AG10803 (cell line): Measurements from ENCODE around the gene TUBAL3.
"Not testable (repeated sequence)": the region's sequence is repeated elsewhere in the genome, so short reads cannot be mapped to it uniquely, and the experiment has no call there.

Experiments
- DNase-seq: peaks from one replicate; pipeline ENCODE4 v3.0.0; 2010; ENCODE audit warnings: low read depth
- H3K4me3 ChIP-seq: 2 replicates; pipeline ENCODE4 v1.5.1; 2011; ENCODE audit warnings: mild to moderate bottlenecking, low read length, control low read depth
- TF ChIP-seq, protein P1 (sequence below): conservative IDR thresholded peaks from 2 replicates; pipeline ENCODE4 v1.5.1; 2011; ENCODE audit warnings: mild to moderate bottlenecking, low read length, control low read depth, inconsistent platforms

TUBAL3 gene

DNA sequence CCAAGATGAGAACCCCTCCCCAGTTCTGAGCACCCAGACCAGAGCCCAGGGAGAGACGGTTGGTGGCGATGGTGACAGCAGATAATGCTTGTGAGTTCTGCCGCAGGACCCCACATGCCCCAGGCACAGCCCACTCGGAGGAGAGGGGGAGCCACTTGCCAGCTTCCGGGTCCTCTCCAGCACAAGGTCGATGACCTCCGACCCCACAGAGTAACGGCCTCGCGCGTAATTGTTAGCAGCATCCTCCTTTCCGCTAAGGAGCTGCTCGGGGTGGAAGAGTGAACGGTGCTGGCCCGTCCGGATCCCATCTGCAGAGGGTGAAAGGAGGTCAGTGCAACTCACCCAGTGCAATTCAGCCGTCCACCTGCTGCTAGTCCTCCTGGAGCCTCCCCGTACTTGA lies 9.5 kb downstream of the TUBAL3 start:
- no peak overlapping the region for H3K4me3 ChIP-seq
- no peak for DNase-seq
- TF ChIP-seq, protein P1, sequence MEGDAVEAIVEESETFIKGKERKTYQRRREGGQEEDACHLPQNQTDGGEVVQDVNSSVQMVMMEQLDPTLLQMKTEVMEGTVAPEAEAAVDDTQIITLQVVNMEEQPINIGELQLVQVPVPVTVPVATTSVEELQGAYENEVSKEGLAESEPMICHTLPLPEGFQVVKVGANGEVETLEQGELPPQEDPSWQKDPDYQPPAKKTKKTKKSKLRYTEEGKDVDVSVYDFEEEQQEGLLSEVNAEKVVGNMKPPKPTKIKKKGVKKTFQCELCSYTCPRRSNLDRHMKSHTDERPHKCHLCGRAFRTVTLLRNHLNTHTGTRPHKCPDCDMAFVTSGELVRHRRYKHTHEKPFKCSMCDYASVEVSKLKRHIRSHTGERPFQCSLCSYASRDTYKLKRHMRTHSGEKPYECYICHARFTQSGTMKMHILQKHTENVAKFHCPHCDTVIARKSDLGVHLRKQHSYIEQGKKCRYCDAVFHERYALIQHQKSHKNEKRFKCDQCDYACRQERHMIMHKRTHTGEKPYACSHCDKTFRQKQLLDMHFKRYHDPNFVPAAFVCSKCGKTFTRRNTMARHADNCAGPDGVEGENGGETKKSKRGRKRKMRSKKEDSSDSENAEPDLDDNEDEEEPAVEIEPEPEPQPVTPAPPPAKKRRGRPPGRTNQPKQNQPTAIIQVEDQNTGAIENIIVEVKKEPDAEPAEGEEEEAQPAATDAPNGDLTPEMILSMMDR = no peak

DNA sequence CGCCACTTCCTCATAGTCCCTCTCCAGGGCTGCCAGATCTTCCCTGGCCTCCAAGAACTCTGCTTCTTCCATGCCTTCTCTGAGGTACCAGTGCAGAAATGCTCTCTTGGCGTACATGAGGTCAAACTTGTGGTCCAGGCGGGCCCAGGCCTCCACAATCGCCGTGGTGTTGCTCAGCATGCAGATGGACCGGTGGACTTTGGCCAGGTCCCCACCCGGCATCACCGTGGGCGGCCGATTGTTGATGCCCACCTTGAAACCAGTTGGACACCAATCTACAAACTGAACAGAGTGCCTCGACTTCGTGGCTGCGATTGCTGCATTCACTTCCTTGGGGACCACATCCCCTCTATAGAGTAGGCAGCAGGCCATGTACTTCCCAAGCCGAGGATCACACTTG lies 11.1 kb downstream of the TUBAL3 start:
- TF ChIP-seq, protein P1 = no peak
- DNase-seq = no peak
- no peak overlapping the region for H3K4me3 ChIP-seq

DNA sequence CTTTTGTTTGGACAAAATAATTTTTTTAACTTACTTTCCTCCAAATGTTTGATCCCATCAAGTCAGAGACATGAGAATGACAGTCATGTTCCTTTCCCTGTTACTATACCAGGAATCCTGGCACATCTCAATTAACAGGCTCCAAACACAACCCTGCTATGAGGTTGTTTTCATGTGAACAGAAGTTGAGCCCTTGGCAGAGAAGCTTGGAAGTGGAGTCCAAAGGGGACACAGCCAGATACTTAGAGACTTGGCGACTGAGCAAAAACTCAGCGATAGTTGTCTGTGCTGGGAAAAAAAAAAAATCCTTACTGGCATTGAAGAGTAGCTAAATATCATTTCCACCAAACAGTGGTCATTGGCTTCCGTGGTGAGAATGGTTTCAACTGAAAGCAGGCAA lies 12.8 kb downstream of the TUBAL3 start:
- TF ChIP-seq, protein P1 = no peak
- no peak overlapping the region for H3K4me3 ChIP-seq
- no peak for DNase-seq

DNA sequence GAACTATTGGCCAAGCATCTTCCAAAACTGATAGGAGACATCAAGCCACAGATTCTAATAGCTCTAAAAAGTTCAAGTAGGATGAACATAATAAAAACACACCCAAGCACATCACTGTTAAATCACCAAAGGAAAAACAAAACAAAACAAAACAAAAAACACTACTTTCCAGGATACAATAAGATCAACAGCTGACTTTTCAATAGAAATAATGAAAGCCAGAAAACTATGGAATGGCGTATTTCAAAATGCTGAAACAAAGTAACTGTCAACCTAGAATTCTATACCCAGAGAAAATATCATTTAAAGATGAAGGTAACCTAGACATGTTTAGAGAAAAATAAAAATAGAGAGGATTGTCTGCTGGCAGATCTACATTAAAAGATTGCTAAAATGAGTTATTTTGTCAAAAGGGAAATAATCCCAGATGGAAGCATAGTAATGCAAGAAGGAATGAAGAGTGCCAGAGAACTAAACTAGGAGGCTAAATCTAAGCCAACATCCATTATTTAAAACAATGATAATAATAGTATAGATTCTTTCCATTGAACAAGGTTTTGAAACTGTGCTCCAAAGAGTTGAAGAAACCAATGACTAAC lies 13.9 kb downstream of the TUBAL3 start:
- TF ChIP-seq, protein P1 = no peak
- DNase-seq = no peak
- no peak overlapping the region for H3K4me3 ChIP-seq

DNA sequence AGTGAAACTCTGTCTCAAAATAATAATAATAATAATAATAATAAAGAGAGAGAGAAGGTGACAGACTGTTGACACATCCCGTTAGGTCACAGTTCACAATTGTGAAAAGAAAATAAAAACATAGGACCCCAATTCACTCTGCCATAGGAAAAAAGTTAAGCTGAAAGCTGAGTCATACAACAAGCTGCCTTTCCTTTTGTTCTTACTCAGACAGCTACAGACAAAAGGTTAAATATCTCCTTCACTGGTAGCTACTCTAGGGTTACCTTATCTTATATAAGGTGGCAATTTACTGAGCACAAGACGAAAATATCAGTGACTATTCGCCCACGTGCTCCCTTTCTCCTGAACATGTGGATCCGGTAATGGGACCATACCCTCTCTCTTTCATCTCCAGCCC lies 17.5 kb downstream of the TUBAL3 start:
- no peak overlapping the region for H3K4me3 ChIP-seq
- DNase-seq = no peak
- TF ChIP-seq, protein P1 = no peak

DNA sequence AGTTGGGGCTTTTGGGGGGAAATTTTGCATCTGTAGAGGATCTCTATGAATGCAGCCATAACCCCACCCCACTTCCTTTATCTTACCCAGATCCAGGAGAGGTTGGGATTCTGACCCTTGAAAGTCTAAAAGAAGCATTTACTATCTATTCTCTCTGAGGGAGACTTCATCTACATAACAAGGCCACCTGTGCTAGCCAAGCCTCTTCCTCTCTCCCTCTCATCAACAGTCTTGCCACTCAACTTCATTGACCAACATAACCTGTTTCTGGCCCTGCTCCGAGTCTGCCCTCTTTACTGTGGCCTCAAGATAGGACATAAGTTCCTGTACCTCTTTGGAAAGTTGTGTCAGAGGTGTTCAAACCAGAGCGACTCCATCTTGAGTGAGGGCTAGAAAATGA lies 19.4 kb downstream of the TUBAL3 start:
- TF ChIP-seq, protein P1 = no peak
- DNase-seq = no peak
- H3K4me3 ChIP-seq = no peak overlapping the region

DNA sequence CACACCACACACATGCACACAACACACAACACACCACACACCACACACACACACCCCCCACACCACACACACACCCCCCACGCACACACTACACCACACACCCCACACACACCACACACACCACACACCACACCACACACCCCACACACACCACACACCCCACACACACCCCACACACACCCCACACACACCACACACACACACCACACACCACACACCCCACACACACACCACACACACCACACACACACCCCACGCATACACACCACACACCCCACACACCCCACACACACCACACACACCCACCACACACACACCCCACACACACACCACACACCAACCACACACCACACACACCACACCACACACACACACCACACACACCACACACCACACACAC lies 23.4 kb downstream of the TUBAL3 start:
- TF ChIP-seq, protein P1 = no peak
- DNase-seq = peak; percentile 28
- H3K4me3 ChIP-seq = no peak overlapping the region

DNA sequence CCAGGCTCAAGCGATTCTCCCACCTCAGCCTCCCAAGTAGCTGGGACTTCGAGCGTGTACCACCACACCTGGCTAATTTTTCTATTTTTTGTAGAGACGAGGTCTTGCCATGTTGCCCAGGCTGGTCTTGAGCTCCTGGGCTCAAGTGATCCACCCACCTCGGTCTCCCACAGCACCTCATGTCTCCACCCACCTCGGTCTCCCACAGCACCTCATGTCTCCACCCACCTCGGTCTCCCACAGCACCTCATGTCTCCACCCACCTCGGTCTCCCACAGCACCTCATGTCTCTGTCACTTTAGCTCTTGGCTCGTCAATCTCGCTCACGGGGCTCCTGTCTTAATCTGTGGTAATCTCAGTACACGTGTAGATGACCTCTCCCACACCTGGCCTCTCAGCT lies 24.2 kb downstream of the TUBAL3 start:
- H3K4me3 ChIP-seq, DNase-seq: not testable (repeated sequence)

DNA sequence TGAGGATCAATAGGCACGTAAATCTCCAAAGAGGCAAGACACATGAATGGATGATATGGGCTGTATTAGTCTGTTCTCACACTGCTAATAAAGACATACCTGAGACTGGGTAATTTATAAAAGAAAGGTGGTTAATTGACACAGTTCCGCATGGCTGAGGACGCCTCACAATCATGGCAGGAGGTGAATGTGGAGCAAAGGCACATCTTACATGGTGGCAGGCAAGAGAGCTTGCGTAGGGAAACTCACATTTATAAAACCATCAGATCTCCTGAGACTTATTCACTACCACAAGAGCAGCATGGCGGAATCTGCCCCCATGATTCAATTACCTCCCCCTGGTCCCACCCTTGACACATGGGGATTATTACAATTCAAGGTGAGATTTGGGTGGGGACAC lies 25.4 kb downstream of the TUBAL3 start:
- H3K4me3 ChIP-seq, DNase-seq: not testable (repeated sequence)
